Activated T-cell treated with anti-CD3 and anti-CD28 coated beads, Interleukin-2, amount 50 U/mL, for 4 hours (primary cell): ENCODE measurements around the gene FZD2. TPM values are rescaled to one million over a fixed set of nuclear protein-coding genes. Genes with fewer than 3 reads are reported as not detected.

ENCODE experiments used
- ATAC-seq, 2 donors: fragments of 200-7000 bp; cut with Tn5 transposase; one replicate each; pipeline ENCODE4 v1.10.0; 2021
- DNase-seq: peaks from one replicate; pipeline ENCODE4 v3.0.0-alpha.2; 2020
- H3K27me3 Mint-ChIP-seq: one replicate; pipeline ENCODE4 v1.8.0; 2021; ENCODE audit warnings: low read depth, mixed read lengths
- H3K36me3 Mint-ChIP-seq: one replicate; pipeline ENCODE4 v1.8.0; 2022; ENCODE audit warnings: mixed read lengths; ENCODE audit not compliant: insufficient read depth
- H3K4me1 Mint-ChIP-seq: one replicate; pipeline ENCODE4 v1.8.0; 2021; ENCODE audit warnings: low read depth, mixed read lengths
- H3K4me3 Mint-ChIP-seq: one replicate; pipeline ENCODE4 v1.8.0; 2021; ENCODE audit warnings: mild to moderate bottlenecking, moderate library complexity, mixed read lengths
- H3K9me3 Mint-ChIP-seq: one replicate; pipeline ENCODE4 v1.8.0; 2021; ENCODE audit warnings: mixed read lengths
- total RNA-seq, 3 donors: library from RNA; stranded (reverse); gene quantifications; one replicate each; pipeline ENCODE4 v1.2.1, GENCODE V29; 2021

FZD2 gene
- total RNA-seq, 3 donors from 2014 or later: 0.08 TPM; not detected in 2

GRCh38 chr17:44540246-44541084 is 16.8 kb upstream of the FZD2 start:
- no peaks in the 10 kb centered on the region for H3K4me1 Mint-ChIP-seq
- no peak overlapping the region for H3K4me3 Mint-ChIP-seq
- ATAC-seq (no peak), DNase-seq (no peak)
- no peaks in the 10 kb centered on the region for H3K36me3 Mint-ChIP-seq
- no peaks in the 10 kb centered on the region for H3K9me3 Mint-ChIP-seq
- peaks cover 24% of the 10 kb centered on the region for H3K27me3 Mint-ChIP-seq

GRCh38 chr17:44541884-44542581 is 15.3 kb upstream of the FZD2 start:
- Mint-ChIP-seq H3K4me1 (no peaks in the 10 kb centered on the region), H3K4me3 (no peak overlapping the region), H3K9me3 (no peaks in the 10 kb centered on the region), H3K27me3 (peaks cover 36% of the 10 kb centered on the region), H3K36me3 (no peaks in the 10 kb centered on the region)
- DNase-seq: no peak
- no peak for ATAC-seq

GRCh38 chr17:44543213-44543904 is 13.9 kb upstream of the FZD2 start:
- peaks cover 41% of the 10 kb centered on the region for H3K27me3 Mint-ChIP-seq
- no peaks in the 10 kb centered on the region for H3K36me3 Mint-ChIP-seq
- no peaks in the 10 kb centered on the region for H3K9me3 Mint-ChIP-seq
- ATAC-seq (no peak), DNase-seq (no peak)
- no peak overlapping the region for H3K4me3 Mint-ChIP-seq
- H3K4me1 Mint-ChIP-seq: no peaks in the 10 kb centered on the region

GRCh38 chr17:44543905-44544523 is 13.3 kb upstream of the FZD2 start:
- Mint-ChIP-seq H3K36me3 (no peaks in the 10 kb centered on the region), H3K27me3 (peaks cover 45% of the 10 kb centered on the region), H3K9me3 (no peaks in the 10 kb centered on the region), H3K4me1 (no peaks in the 10 kb centered on the region), H3K4me3 (no peak overlapping the region)
- no peak for DNase-seq
- ATAC-seq: no peak

- DNase-seq: no peak
- H3K4me3 Mint-ChIP-seq: no peak overlapping the region
- no peaks in the 10 kb centered on the region for H3K4me1 Mint-ChIP-seq
- H3K27me3 Mint-ChIP-seq: peaks cover 56% of the 10 kb centered on the region
- no peaks in the 10 kb centered on the region for H3K36me3 Mint-ChIP-seq
- no peaks in the 10 kb centered on the region for H3K9me3 Mint-ChIP-seq
- no peak for ATAC-seq
Measured at GRCh38 chr17:44546671-44547606, 10.3 kb upstream of the FZD2 start.

- Mint-ChIP-seq H3K4me1 (no peaks in the 10 kb centered on the region), H3K36me3 (no peaks in the 10 kb centered on the region), H3K9me3 (no peaks in the 10 kb centered on the region), H3K27me3 (peaks cover 61% of the 10 kb centered on the region), H3K4me3 (no peak overlapping the region)
- ATAC-seq: no peak
- no peak for DNase-seq
Measured at GRCh38 chr17:44547625-44548267, 9.5 kb upstream of the FZD2 start.

GRCh38 chr17:44548376-44549230 is 8.7 kb upstream of the FZD2 start:
- Mint-ChIP-seq H3K27me3 (peaks cover 63% of the 10 kb centered on the region), H3K36me3 (no peaks in the 10 kb centered on the region), H3K4me3 (no peak overlapping the region), H3K9me3 (no peaks in the 10 kb centered on the region), H3K4me1 (no peaks in the 10 kb centered on the region)
- ATAC-seq: no peak
- DNase-seq: no peak

GRCh38 chr17:44549686-44550085 is 7.6 kb upstream of the FZD2 start:
- no peaks in the 10 kb centered on the region for H3K4me1 Mint-ChIP-seq
- DNase-seq (no peak), ATAC-seq (no peak)
- no peaks in the 10 kb centered on the region for H3K9me3 Mint-ChIP-seq
- H3K4me3 Mint-ChIP-seq: no peak overlapping the region
- H3K27me3 Mint-ChIP-seq: peaks cover 54% of the 10 kb centered on the region
- no peaks in the 10 kb centered on the region for H3K36me3 Mint-ChIP-seq

GRCh38 chr17:44552361-44552760 is 4.9 kb upstream of the FZD2 start:
- H3K9me3 Mint-ChIP-seq: no peaks in the 10 kb centered on the region
- no peak overlapping the region for H3K4me3 Mint-ChIP-seq
- peaks cover 15% of the 10 kb centered on the region for H3K4me1 Mint-ChIP-seq
- H3K27me3 Mint-ChIP-seq: peaks cover 54% of the 10 kb centered on the region
- H3K36me3 Mint-ChIP-seq: no peaks in the 10 kb centered on the region
- ATAC-seq: no peak
- DNase-seq: no peak

- H3K27me3 Mint-ChIP-seq: peaks cover 60% of the 10 kb centered on the region
- no peak for ATAC-seq
- peaks cover 28% of the 10 kb centered on the region for H3K4me1 Mint-ChIP-seq
- H3K9me3 Mint-ChIP-seq: no peaks in the 10 kb centered on the region
- no peaks in the 10 kb centered on the region for H3K36me3 Mint-ChIP-seq
- no peak for DNase-seq
- no peak overlapping the region for H3K4me3 Mint-ChIP-seq
Measured at GRCh38 chr17:44555099-44555498, 2.2 kb upstream of the FZD2 start.

- Mint-ChIP-seq H3K4me3 (peak overlapping the region; percentile 87), H3K27me3 (peaks cover 68% of the 10 kb centered on the region), H3K9me3 (no peaks in the 10 kb centered on the region), H3K4me1 (peaks cover 28% of the 10 kb centered on the region), H3K36me3 (no peaks in the 10 kb centered on the region)
- ATAC-seq (peak in 1 of 2 donors; percentile 32), DNase-seq (no peak)
Measured at GRCh38 chr17:44556166-44556831, 985 bp upstream of the FZD2 start.

- peak; percentile 7 for DNase-seq
- ATAC-seq: peak; percentile 59 to 73
- H3K36me3 Mint-ChIP-seq: no peaks in the 10 kb centered on the region
- peaks cover 28% of the 10 kb centered on the region for H3K4me1 Mint-ChIP-seq
- peak overlapping the region; percentile 82 for H3K4me3 Mint-ChIP-seq
- no peaks in the 10 kb centered on the region for H3K9me3 Mint-ChIP-seq
- H3K27me3 Mint-ChIP-seq: peaks cover 67% of the 10 kb centered on the region
Measured at GRCh38 chr17:44557651-44558285, 484 bp downstream of the FZD2 start.
